Measurements from ENCODE around the gene RNF34. TPM values are rescaled to one million over a fixed set of nuclear protein-coding genes. Genes with fewer than 3 reads are reported as not detected.

Gene RNF34
- polyA plus RNA-seq, 12 donors: 23.9 to 35.1 (median 28.4) TPM; not detected in 1

GRCh38 chr12:121432740-121433480 is 33.0 kb downstream of the RNF34 start:
- no peak for DNase-seq

GRCh38 chr12:121436706-121437105 is 36.8 kb downstream of the RNF34 start:
- no peak for DNase-seq

- no peak for DNase-seq
Measured at GRCh38 chr12:121438905-121439304, 39.0 kb downstream of the RNF34 start.

- DNase-seq: no peak
Measured at GRCh38 chr12:121439715-121440114, 39.8 kb downstream of the RNF34 start.

GRCh38 chr12:121440768-121441167 is 40.9 kb downstream of the RNF34 start:
- no peak for DNase-seq

GRCh38 chr12:121441555-121441954 is 41.6 kb downstream of the RNF34 start:
- DNase-seq: no peak

GRCh38 chr12:121442028-121442948 is 42.4 kb downstream of the RNF34 start:
- no peak for DNase-seq

- DNase-seq: peak; percentile 61
Measured at GRCh38 chr12:121443193-121443870, 43.4 kb downstream of the RNF34 start.

- DNase-seq: no peak
Measured at GRCh38 chr12:121443911-121444841, 44.3 kb downstream of the RNF34 start.

- no peak for DNase-seq
Measured at GRCh38 chr12:121444842-121445202, 44.9 kb downstream of the RNF34 start.

GRCh38 chr12:121446750-121447149 is 46.8 kb downstream of the RNF34 start:
- DNase-seq: no peak

- no peak for DNase-seq
Measured at GRCh38 chr12:121448771-121449315, 48.9 kb downstream of the RNF34 start.

GRCh38 chr12:121451961-121452339 is 52.0 kb downstream of the RNF34 start:
- DNase-seq: no peak

- no peak for DNase-seq
Measured at GRCh38 chr12:121452340-121452984, 52.5 kb downstream of the RNF34 start.

GRCh38 chr12:121452985-121453360 is 53.1 kb downstream of the RNF34 start:
- DNase-seq: no peak

- no peak for DNase-seq
Measured at GRCh38 chr12:121453629-121454028, 53.7 kb downstream of the RNF34 start.

- no peak for DNase-seq
Measured at GRCh38 chr12:121454921-121455320, 55.0 kb downstream of the RNF34 start.

- DNase-seq: no peak
Measured at GRCh38 chr12:121455766-121456420, 56.0 kb downstream of the RNF34 start.

GRCh38 chr12:121456551-121456950 is 56.6 kb downstream of the RNF34 start:
- no peak for DNase-seq

- no peak for DNase-seq
Measured at GRCh38 chr12:121461048-121461447, 61.1 kb downstream of the RNF34 start.
